IMR-90 (cell line): ENCODE measurements around the gene IMMT. TPM values are rescaled to one million over a fixed set of nuclear protein-coding genes. Genes with fewer than 3 reads are reported as not detected.

ENCODE experiments used
- ATAC-seq: fragments of 200-7000 bp; cut with Tn5 transposase; 2 replicates; pipeline ENCODE4 v1.9.1; 2020; ENCODE audit warnings: low read depth, mild to moderate bottlenecking, moderate library complexity
- BruUV-seq: library from RNA; stranded (reverse); fragments of 400-500 nt; replicated peaks from 2 replicates; lab custom pipeline; 2021; lab: Mats Ljungman, UMichigan
- CTCF ChIA-PET: fragments of 300-600 bp; formaldehyde crosslinking; extraction: SDS; loops from one replicate; lab custom pipeline; 2021; ENCODE audit warnings: antibody characterized with exemption; lab: Yijun Ruan, JAX
- POLR2A ChIA-PET: fragments of 300-600 bp; sonication (Branson Sonifier 250); formaldehyde crosslinking; loops from one replicate; lab custom pipeline; 2022; ENCODE audit warnings: antibody characterized with exemption; ENCODE audit not compliant: unreplicated experiment; lab: Charles Lee
- DNase-seq: peaks from one replicate; pipeline ENCODE4 v3.0.0; 2013
- H2AFZ ChIP-seq: replicated peaks from 2 replicates; pipeline ENCODE3; 2013; ENCODE audit warnings: low read length, mild to moderate bottlenecking; ENCODE audit not compliant: poor library complexity
- H2AK5ac ChIP-seq: 2 replicates; pipeline ENCODE4 v1.6.1; 2013; ENCODE audit warnings: low read depth, low read length, inconsistent platforms
- H2AK9ac ChIP-seq: replicated peaks from 2 replicates; pipeline ENCODE3; 2013; ENCODE audit warnings: mild to moderate bottlenecking, low read depth, low read length, moderate library complexity; ENCODE audit not compliant: poor library complexity
- H2BK120ac ChIP-seq: 2 replicates; pipeline ENCODE4 v1.6.1; 2013; ENCODE audit warnings: low read depth, low read length, inconsistent platforms
- H2BK15ac ChIP-seq: 3 replicates; pipeline ENCODE4 v1.6.1; 2013; ENCODE audit warnings: low read depth, low read length, inconsistent platforms
- H2BK20ac ChIP-seq: 2 replicates; pipeline ENCODE4 v1.6.1; 2013; ENCODE audit warnings: low read depth, mild to moderate bottlenecking, inconsistent platforms, low read length, moderate library complexity
- H2BK5ac ChIP-seq: 2 replicates; pipeline ENCODE4 v1.6.1; 2013; ENCODE audit warnings: mild to moderate bottlenecking, low read depth, low read length, inconsistent platforms; ENCODE audit not compliant: poor library complexity, severe bottlenecking
- H3K14ac ChIP-seq: replicated peaks from 2 replicates; pipeline ENCODE4 v1.6.1; 2013; ENCODE audit warnings: low read depth, low read length, inconsistent platforms
- H3K18ac ChIP-seq: 2 replicates; pipeline ENCODE4 v1.6.1; 2013; ENCODE audit warnings: low read depth, low read length, control low read depth
- H3K23ac ChIP-seq: 2 replicates; pipeline ENCODE4 v1.6.1; 2013; ENCODE audit warnings: low read depth, low read length, inconsistent platforms
- H3K27ac ChIP-seq: 2 replicates; pipeline ENCODE4 v1.5.1; 2013; ENCODE audit warnings: mild to moderate bottlenecking, control low read depth, low read length; ENCODE audit not compliant: insufficient read depth
- H3K27me3 ChIP-seq: 2 replicates; pipeline ENCODE4 v1.6.1; 2013; ENCODE audit warnings: low read length; ENCODE audit not compliant: control insufficient read depth, insufficient read depth
- H3K36me3 ChIP-seq: 2 replicates; pipeline ENCODE4 v1.6.1; 2013; ENCODE audit warnings: low read length, mixed read lengths; ENCODE audit not compliant: control insufficient read depth, insufficient read depth
- H3K4ac ChIP-seq: 2 replicates; pipeline ENCODE4 v1.6.1; 2013; ENCODE audit warnings: low read depth, low read length, inconsistent platforms
- H3K4me1 ChIP-seq: 2 replicates; pipeline ENCODE4 v1.6.1; 2013; ENCODE audit warnings: low read length, mixed read lengths; ENCODE audit not compliant: control insufficient read depth, insufficient read depth
- H3K4me2 ChIP-seq: 2 replicates; pipeline ENCODE4 v1.6.1; 2013; ENCODE audit warnings: low read depth, mild to moderate bottlenecking, control low read depth, low read length, moderate library complexity
- H3K4me3 ChIP-seq: 2 replicates; pipeline ENCODE4 v1.5.1; 2013; ENCODE audit warnings: low read depth, mild to moderate bottlenecking, control low read depth, low read length, moderate library complexity; ENCODE audit not compliant: insufficient read depth
- H3K56ac ChIP-seq: 2 replicates; pipeline ENCODE4 v1.6.1; 2013; ENCODE audit warnings: low read length, inconsistent platforms; ENCODE audit not compliant: insufficient read depth; ENCODE audit errors: extremely low read depth
- H3K79me1 ChIP-seq, 2 experiments: 2 replicates each; pipeline ENCODE4 v1.6.1; 2013; ENCODE audit warnings: low read length in 2 of 2, inconsistent platforms in 1 of 2, low read depth in 1 of 2
- H3K9ac ChIP-seq: 2 replicates; pipeline ENCODE4 v1.6.1; 2013; ENCODE audit warnings: low read depth, low read length, control low read depth
- H3K9me1 ChIP-seq: 2 replicates; pipeline ENCODE4 v1.6.1; 2013; ENCODE audit warnings: low read length, inconsistent platforms; ENCODE audit not compliant: insufficient read depth
- H3K9me3 ChIP-seq: 2 replicates; pipeline ENCODE4 v1.6.1; 2013; ENCODE audit warnings: low read length; ENCODE audit not compliant: control insufficient read depth, insufficient read depth
- H4K20me1 ChIP-seq: 2 replicates; pipeline ENCODE4 v1.6.1; 2013; ENCODE audit warnings: low read length, inconsistent platforms; ENCODE audit not compliant: insufficient read depth
- H4K5ac ChIP-seq: 2 replicates; pipeline ENCODE4 v1.6.1; 2013; ENCODE audit warnings: mild to moderate bottlenecking, low read depth, low read length, control low read depth
- H4K8ac ChIP-seq, 2 experiments: 2 replicates each; pipeline ENCODE4 v1.6.1; 2013; ENCODE audit warnings: low read depth in 2 of 2, low read length in 2 of 2, control low read depth in 1 of 2, inconsistent platforms in 1 of 2
- H4K91ac ChIP-seq: 2 replicates; pipeline ENCODE4 v1.6.1; 2013; ENCODE audit warnings: low read depth, low read length, inconsistent platforms; ENCODE audit not compliant: insufficient read depth
- BHLHE40 ChIP-seq: fragments of 150-350 bp; IDR thresholded peaks from 2 replicates; pipeline ENCODE4 v1.6.1; 2016; ENCODE audit warnings: mild to moderate bottlenecking, low read depth, low read length
- CEBPB ChIP-seq: IDR thresholded peaks from 2 replicates; pipeline ENCODE4 v1.6.1; 2012; ENCODE audit warnings: low read depth, low read length, improper control_type of control experiment
- CHD1 ChIP-seq: IDR thresholded peaks from 2 replicates; pipeline ENCODE4 v1.6.1; 2012; ENCODE audit warnings: low read depth, low read length, improper control_type of control experiment
- CTCF ChIP-seq: conservative IDR thresholded peaks from 2 replicates; pipeline ENCODE4 v1.5.1; 2012; ENCODE audit warnings: mild to moderate bottlenecking, low read depth, low read length, improper control_type of control experiment
- ELK1 ChIP-seq: fragments of 150-350 bp; IDR thresholded peaks from 2 replicates; pipeline ENCODE4 v1.6.1; 2016; ENCODE audit warnings: low read depth, mild to moderate bottlenecking, low read length, moderate library complexity, borderline replicate concordance
- FOS ChIP-seq: fragments of 150-350 bp; IDR thresholded peaks from 2 replicates; pipeline ENCODE4 v1.6.1; 2016; ENCODE audit warnings: low read depth, low read length
- MAFK ChIP-seq: IDR thresholded peaks from 2 replicates; pipeline ENCODE4 v1.6.1; 2012; ENCODE audit warnings: low read depth, low read length, improper control_type of control experiment
- MAZ ChIP-seq: IDR thresholded peaks from 2 replicates; pipeline ENCODE4 v1.6.1; 2012; ENCODE audit warnings: low read depth, mild to moderate bottlenecking, low read length, improper control_type of control experiment, moderate library complexity, borderline replicate concordance
- MXI1 ChIP-seq: IDR thresholded peaks from 2 replicates; pipeline ENCODE4 v1.6.1; 2012; ENCODE audit warnings: low read depth, mild to moderate bottlenecking, low read length, moderate library complexity, borderline replicate concordance
- NFE2L2 ChIP-seq: fragments of 150-350 bp; IDR thresholded peaks from 2 replicates; pipeline ENCODE4 v1.6.1; 2016; ENCODE audit warnings: low read depth, mild to moderate bottlenecking, low read length
- POLR2A ChIP-seq: IDR thresholded peaks from 2 replicates; pipeline ENCODE4 v1.6.1; 2012; ENCODE audit warnings: mild to moderate bottlenecking, low read depth, low read length
- RAD21 ChIP-seq: IDR thresholded peaks from 2 replicates; pipeline ENCODE4 v1.6.1; 2012; ENCODE audit warnings: low read length, improper control_type of control experiment
- RCOR1 ChIP-seq: IDR thresholded peaks from 2 replicates; pipeline ENCODE4 v1.6.1; 2012; ENCODE audit warnings: mild to moderate bottlenecking, low read length, improper control_type of control experiment; ENCODE audit not compliant: insufficient replicate concordance
- RFX5 ChIP-seq: IDR thresholded peaks from 2 replicates; pipeline ENCODE4 v1.8.0; 2012; ENCODE audit warnings: low read depth, mild to moderate bottlenecking, low read length, moderate library complexity
- SMC3 ChIP-seq: fragments of 150-350 bp; IDR thresholded peaks from 2 replicates; pipeline ENCODE4 v1.6.1; 2016; ENCODE audit warnings: low read depth, mild to moderate bottlenecking, antibody characterized with exemption, low read length, moderate library complexity
- USF2 ChIP-seq: fragments of 150-350 bp; IDR thresholded peaks from 2 replicates; pipeline ENCODE4 v1.6.1; 2017; ENCODE audit warnings: mild to moderate bottlenecking, antibody characterized with exemption, low read length, low read depth
- WGBS, 2 experiments: methylation state at CpG; one replicate each; pipeline versions ENCODE4 v1.1.5 to v1.1.7; 2013; ENCODE audit warnings: missing lambda C conversion rate in 2 of 2; ENCODE audit not compliant: insufficient read length in 1 of 2; ENCODE audit errors: extremely low coverage in 2 of 2; 5-methylcytosine and 5-hydroxymethylcytosine counted together
- dilution Hi-C: fragments of 300-500 bp; cut with HindIII; formaldehyde crosslinking; loops from one replicate; pipeline ENCODE4 v1.14.3; 2018; ENCODE audit warnings: low sequenced_read_pairs; ENCODE audit not compliant: unreplicated experiment
- in situ Hi-C: fragments of 300-500 bp; cut with MboI; formaldehyde crosslinking; loops from 3 replicates; pipeline ENCODE4 v1.14.3; 2019; ENCODE audit warnings: low sequenced_read_pairs, inconsistent platforms, mixed read lengths
- intact Hi-C: fragments of 100-400 bp; cut with micrococcal nuclease; formaldehyde crosslinking; loops from 2 replicates; pipeline ENCODE4 v1.10.0; 2022
- polyA plus RNA-seq, 3 experiments: library from polyadenylated mRNA; depleted of rRNA; stranded (reverse); fragments of >200 nt; gene quantifications; 2 replicates each; pipeline ENCODE4 v1.2.3, GENCODE V29; 2012; ENCODE audit warnings: low replicate concordance in 1 of 3
- total RNA-seq: library from RNA; depleted of rRNA; stranded (reverse); fragments of >200 nt; gene quantifications from 2 replicates; pipeline ENCODE4 v1.2.3, GENCODE V29; 2012

IMMT gene
- total and polyA plus RNA-seq, 2 of the 4 experiments (the other 2 are of a cell fraction), result 50.5 to 87.3 TPM

GRCh38 chr2:86226070-86226469 is 30.8 kb upstream of the IMMT start:
- no peak overlapping the region for H3K4me2 ChIP-seq
- no peak overlapping the region for H3K56ac ChIP-seq
- no peak overlapping the region for H2AK9ac ChIP-seq
- dilution Hi-C loops, result no loop called here
- no peak overlapping the region for H2BK5ac ChIP-seq
- no peak overlapping the region for H2BK15ac ChIP-seq
- H3K14ac ChIP-seq, result no peak overlapping the region
- H3K9ac ChIP-seq, result no peak overlapping the region
- no peak overlapping the region for H4K5ac ChIP-seq
- peaks cover 7% of the 10 kb centered on the region for H3K4me1 ChIP-seq
- no peak overlapping the region for H2BK120ac ChIP-seq
- DNase-seq (no peak), ATAC-seq (no peak)
- H4K91ac ChIP-seq, result no peak overlapping the region
- no peak overlapping the region for H3K4me3 ChIP-seq
- H4K8ac ChIP-seq, result no peak overlapping the region
- H4K20me1 ChIP-seq, result no peaks in the 10 kb centered on the region
- peaks cover 5% of the 10 kb centered on the region; the same call in 1 of the 2 replicates for H3K27me3 ChIP-seq
- no peak overlapping the region for H3K18ac ChIP-seq
- no peak overlapping the region for H3K4ac ChIP-seq
- H3K36me3 ChIP-seq, result no peaks in the 10 kb centered on the region
- H2AK5ac ChIP-seq, result no peak overlapping the region
- peaks cover 3% of the 10 kb centered on the region; the same call in 1 of the 2 replicates for H3K9me1 ChIP-seq
- H3K9me3 ChIP-seq, result no peaks in the 10 kb centered on the region
- no peak overlapping the region for H3K23ac ChIP-seq
- TF ChIP-seq MXI1 (no peak), CEBPB (no peak), POLR2A (no peak), RFX5 (no peak), MAZ (no peak), USF2 (no peak), ELK1 (no peak), MAFK (no peak), CTCF (no peak), RCOR1 (no peak), CHD1 (no peak), RAD21 (no peak), FOS (no peak), SMC3 (no peak), BHLHE40 (no peak), NFE2L2 (no peak)
- no CpG with 5 or more reads among the region's 4 CpGs for WGBS, 2 experiments
- ChIA-PET POLR2A (no interaction called here), CTCF (no interaction called here)
- no peak overlapping the region for H2BK20ac ChIP-seq
- no peak overlapping the region for H3K27ac ChIP-seq
- intact Hi-C loops, result no loop called here
- no peaks in the 10 kb centered on the region for H3K79me1 ChIP-seq
- no peak overlapping the region for H2AFZ ChIP-seq
- BruUV-seq, result no TSS peak
- in situ Hi-C loops, result no loop called here
